ENCODE data around the gene RGS18.
"Not testable (repeated sequence)": the region's sequence is repeated elsewhere in the genome, so short reads cannot be mapped to it uniquely, and the experiment has no call there.

Gene RGS18

GRCh38 chr1:192161976-192162375, 3.7 kb downstream of the RGS18 start:
- FAIRE-seq, result no peak
- no peak for DNase-seq (ENCODE audit: insufficient read length, low spot score)
- no peak for TF ChIP-seq POLR2AphosphoS5 (IDR thresholded peaks at IDR 0.05; ENCODE audit: low read depth, low read length)
- no peak for TF ChIP-seq POU2F2 (IDR thresholded peaks at IDR 0.05; ENCODE audit: low read depth, low read length)
- peak; percentile 26; the same call in 1 of the 2 replicates for TF ChIP-seq SPI1 (IDR thresholded peaks at IDR 0.05; ENCODE audit: low read depth, low read length)

DNA sequence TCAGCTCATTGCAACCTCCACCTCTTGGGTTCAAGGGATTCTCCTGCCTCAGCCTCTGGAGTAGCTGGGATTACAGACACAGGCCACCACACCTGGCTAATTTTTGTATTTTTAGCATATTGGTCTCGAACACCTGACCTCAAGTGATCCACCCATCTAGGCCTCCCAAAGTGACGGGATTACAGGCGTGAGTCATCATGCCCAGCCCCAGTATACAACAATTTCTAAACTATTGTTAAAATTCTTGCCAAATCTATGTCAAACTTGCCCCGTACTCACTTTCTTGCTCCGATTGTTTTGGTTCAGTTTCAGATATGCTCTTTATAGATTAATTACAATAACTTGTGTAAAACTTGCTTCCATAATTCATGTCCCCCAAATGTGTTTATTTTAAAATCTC, 4.1 kb downstream of the RGS18 start:
- FAIRE-seq, result no peak
- TF ChIP-seq SPI1 (IDR thresholded peaks at IDR 0.05; ENCODE audit: low read depth, low read length), result no peak
- no peak for TF ChIP-seq POLR2AphosphoS5 (IDR thresholded peaks at IDR 0.05; ENCODE audit: low read depth, low read length)
- no peak for TF ChIP-seq POU2F2 (IDR thresholded peaks at IDR 0.05; ENCODE audit: low read depth, low read length)
- no peak for TF ChIP-seq TAF1 (IDR thresholded peaks at IDR 0.05; ENCODE audit: low read depth, low read length)
- TF ChIP-seq POLR2A (IDR thresholded peaks at IDR 0.05; ENCODE audit: low read depth, low read length), result no peak
- TF ChIP-seq PAX5 (IDR thresholded peaks at IDR 0.05; ENCODE audit: insufficient read depth, low read length, severe bottlenecking), result no peak

GRCh38 chr1:192165002-192165401, 6.7 kb downstream of the RGS18 start:
- FAIRE-seq; DNase-seq (ENCODE audit: insufficient read length, low spot score): not testable (repeated sequence)

More for the DNA sequence above, 4.1 kb downstream of the RGS18 start:
- DNase-seq (ENCODE audit: insufficient read length, low spot score), result no peak

DNA sequence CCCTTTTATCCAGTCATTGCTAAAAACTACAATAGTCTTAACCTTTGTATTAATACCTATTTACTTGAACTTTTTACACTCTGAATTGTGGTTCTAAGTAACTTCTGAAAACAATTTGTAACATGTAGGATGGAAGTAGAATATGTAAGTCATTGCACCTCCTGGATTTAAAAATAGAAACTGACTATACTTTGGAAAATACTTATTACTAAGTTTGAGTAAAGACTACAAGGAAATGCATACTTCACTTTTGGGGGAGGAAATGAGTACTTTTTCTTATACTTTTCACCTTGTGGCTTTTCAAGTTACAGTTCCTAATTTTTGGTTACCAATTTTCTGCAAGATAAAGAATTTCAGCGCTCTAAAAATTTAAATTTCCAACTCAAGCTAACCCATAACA, 8.7 kb downstream of the RGS18 start:
- DNase-seq (ENCODE audit: insufficient read length, low spot score) (no peak), FAIRE-seq (no peak)
- TF ChIP-seq SPI1 (IDR thresholded peaks at IDR 0.05; ENCODE audit: low read depth, low read length), result no peak
- TF ChIP-seq TAF1 (IDR thresholded peaks at IDR 0.05; ENCODE audit: low read depth, low read length), result no peak
- no peak for TF ChIP-seq PAX5 (IDR thresholded peaks at IDR 0.05; ENCODE audit: insufficient read depth, low read length, severe bottlenecking)
- TF ChIP-seq POU2F2 (IDR thresholded peaks at IDR 0.05; ENCODE audit: low read depth, low read length), result no peak
- TF ChIP-seq POLR2A (IDR thresholded peaks at IDR 0.05; ENCODE audit: low read depth, low read length), result no peak
- TF ChIP-seq POLR2AphosphoS5 (IDR thresholded peaks at IDR 0.05; ENCODE audit: low read depth, low read length), result no peak

DNA sequence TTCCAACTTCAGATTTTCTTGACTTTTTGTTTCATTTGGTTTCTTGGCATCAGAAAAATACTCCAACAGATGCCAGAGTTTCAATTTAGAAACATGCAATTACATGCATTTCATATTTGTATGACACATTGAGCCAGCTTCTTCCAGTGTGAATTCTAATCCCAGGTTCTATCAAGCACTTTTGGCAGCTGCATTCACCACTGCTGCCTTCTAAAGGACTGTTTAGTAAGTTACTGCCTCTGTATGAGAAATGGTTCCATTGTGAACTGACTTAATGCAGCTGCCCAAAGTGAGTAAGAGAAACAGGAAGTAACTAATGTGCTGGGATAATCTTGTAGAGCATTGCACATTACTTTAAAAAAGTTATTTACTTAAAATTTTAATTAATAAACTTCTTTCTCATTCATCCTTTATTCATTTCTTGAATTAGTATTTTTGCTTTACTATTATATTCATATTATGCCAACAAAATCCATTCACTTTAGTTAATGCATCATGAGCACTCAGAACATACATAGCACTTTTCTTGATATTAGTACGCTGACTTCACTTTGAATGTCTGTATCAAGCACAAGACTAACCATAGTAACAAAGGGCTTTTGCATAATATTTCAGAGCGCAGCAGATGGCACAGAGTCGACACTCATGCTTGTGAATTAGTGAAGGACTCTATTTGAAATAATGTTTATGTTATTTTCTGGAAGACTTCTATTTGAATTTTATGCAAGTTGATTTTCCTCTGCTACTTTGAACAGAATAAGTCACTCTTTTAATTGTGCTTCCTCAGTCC, 9.8 kb downstream of the RGS18 start:
- DNase-seq (ENCODE audit: insufficient read length, low spot score) (no peak), FAIRE-seq (no peak)
- TF ChIP-seq PAX5 (IDR thresholded peaks at IDR 0.05; ENCODE audit: insufficient read depth, low read length, severe bottlenecking), result no peak
- TF ChIP-seq POLR2A (IDR thresholded peaks at IDR 0.05; ENCODE audit: low read depth, low read length), result no peak
- no peak for TF ChIP-seq POLR2AphosphoS5 (IDR thresholded peaks at IDR 0.05; ENCODE audit: low read depth, low read length)
- TF ChIP-seq TAF1 (IDR thresholded peaks at IDR 0.05; ENCODE audit: low read depth, low read length), result no peak
- TF ChIP-seq POU2F2 (IDR thresholded peaks at IDR 0.05; ENCODE audit: low read depth, low read length), result no peak
- no peak for TF ChIP-seq SPI1 (IDR thresholded peaks at IDR 0.05; ENCODE audit: low read depth, low read length)

GRCh38 chr1:192168964-192169363, 10.7 kb downstream of the RGS18 start:
- DNase-seq (ENCODE audit: insufficient read length, low spot score) (no peak), FAIRE-seq (no peak)
- no peak for TF ChIP-seq PAX5 (IDR thresholded peaks at IDR 0.05; ENCODE audit: insufficient read depth, low read length, severe bottlenecking)
- TF ChIP-seq POLR2AphosphoS5 (IDR thresholded peaks at IDR 0.05; ENCODE audit: low read depth, low read length), result no peak
- no peak for TF ChIP-seq SPI1 (IDR thresholded peaks at IDR 0.05; ENCODE audit: low read depth, low read length)
- TF ChIP-seq TAF1 (IDR thresholded peaks at IDR 0.05; ENCODE audit: low read depth, low read length), result no peak
- no peak for TF ChIP-seq POU2F2 (IDR thresholded peaks at IDR 0.05; ENCODE audit: low read depth, low read length)
- TF ChIP-seq POLR2A (IDR thresholded peaks at IDR 0.05; ENCODE audit: low read depth, low read length), result no peak

- FAIRE-seq (no peak), DNase-seq (ENCODE audit: insufficient read length, low spot score) (no peak)
- TF ChIP-seq POLR2A (IDR thresholded peaks at IDR 0.05; ENCODE audit: low read depth, low read length), result no peak
- TF ChIP-seq POU2F2 (IDR thresholded peaks at IDR 0.05; ENCODE audit: low read depth, low read length), result no peak
- no peak for TF ChIP-seq POLR2AphosphoS5 (IDR thresholded peaks at IDR 0.05; ENCODE audit: low read depth, low read length)
These were observed 12.1 kb downstream of the RGS18 start for GRCh38 chr1:192170196-192170984.

DNA sequence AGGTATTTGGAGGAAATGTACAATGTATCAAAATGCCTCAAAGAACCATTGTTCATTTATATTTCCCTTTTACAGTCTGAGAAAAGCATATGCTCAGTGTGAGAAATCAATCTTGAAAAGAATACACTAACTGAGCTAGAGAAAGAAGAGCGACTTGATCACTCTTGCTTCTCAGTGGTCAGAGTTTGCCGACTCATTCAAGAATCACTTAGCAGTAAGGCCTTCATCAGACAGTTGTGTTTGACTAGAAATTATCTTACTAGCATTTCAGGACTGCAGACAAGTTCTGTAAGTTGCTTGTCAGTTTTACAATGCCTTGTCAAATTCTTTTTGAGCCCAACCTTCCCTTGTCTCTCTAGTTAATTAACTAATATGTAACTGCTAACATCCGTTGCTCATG, 12.9 kb downstream of the RGS18 start:
- TF ChIP-seq POU2F2 (IDR thresholded peaks at IDR 0.05; ENCODE audit: low read depth, low read length) (no peak), POLR2AphosphoS5 (IDR thresholded peaks at IDR 0.05; ENCODE audit: low read depth, low read length) (no peak), SPI1 (IDR thresholded peaks at IDR 0.05; ENCODE audit: low read depth, low read length) (no peak), PAX5 (IDR thresholded peaks at IDR 0.05; ENCODE audit: insufficient read depth, low read length, severe bottlenecking) (no peak), TAF1 (IDR thresholded peaks at IDR 0.05; ENCODE audit: low read depth, low read length) (no peak), POLR2A (IDR thresholded peaks at IDR 0.05; ENCODE audit: low read depth, low read length) (no peak)
- FAIRE-seq (no peak), DNase-seq (ENCODE audit: insufficient read length, low spot score) (no peak)

GRCh38 chr1:192175971-192176370, 17.7 kb downstream of the RGS18 start:
- DNase-seq (ENCODE audit: insufficient read length, low spot score), result no peak
- TF ChIP-seq SPI1 (IDR thresholded peaks at IDR 0.05; ENCODE audit: low read depth, low read length) (no peak), POLR2A (IDR thresholded peaks at IDR 0.05; ENCODE audit: low read depth, low read length) (no peak), POLR2AphosphoS5 (IDR thresholded peaks at IDR 0.05; ENCODE audit: low read depth, low read length) (no peak), POU2F2 (IDR thresholded peaks at IDR 0.05; ENCODE audit: low read depth, low read length) (no peak), TAF1 (IDR thresholded peaks at IDR 0.05; ENCODE audit: low read depth, low read length) (no peak), PAX5 (IDR thresholded peaks at IDR 0.05; ENCODE audit: insufficient read depth, low read length, severe bottlenecking) (no peak)
- no peak for FAIRE-seq

DNA sequence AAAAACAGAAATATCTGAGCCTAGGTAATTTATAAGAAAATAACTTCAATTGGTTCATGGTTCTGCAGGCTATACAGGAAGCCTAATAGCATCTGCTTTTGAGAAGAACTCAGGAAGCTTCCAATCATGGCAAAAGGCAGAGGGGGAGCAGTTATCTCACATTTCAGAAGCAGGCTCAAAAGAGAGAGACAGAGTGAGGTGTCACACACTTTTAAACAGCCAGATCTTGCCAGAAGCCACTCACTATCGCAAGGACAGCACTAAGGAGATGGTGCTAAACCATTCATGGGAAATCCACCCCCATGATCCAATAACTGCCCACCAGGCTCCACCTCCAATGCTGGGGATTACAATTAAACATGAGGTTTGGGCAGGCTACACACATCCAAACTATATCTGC, 25.5 kb downstream of the RGS18 start:
- no peak for DNase-seq (ENCODE audit: insufficient read length, low spot score)
- FAIRE-seq, result no peak
- TF ChIP-seq TAF1 (IDR thresholded peaks at IDR 0.05; ENCODE audit: low read depth, low read length) (no peak), PAX5 (IDR thresholded peaks at IDR 0.05; ENCODE audit: insufficient read depth, low read length, severe bottlenecking) (no peak), SPI1 (IDR thresholded peaks at IDR 0.05; ENCODE audit: low read depth, low read length) (no peak), POLR2AphosphoS5 (IDR thresholded peaks at IDR 0.05; ENCODE audit: low read depth, low read length) (no peak), POLR2A (IDR thresholded peaks at IDR 0.05; ENCODE audit: low read depth, low read length) (no peak), POU2F2 (IDR thresholded peaks at IDR 0.05; ENCODE audit: low read depth, low read length) (no peak)
